Right renal cortex interstitium (tissue), 3 donors: ENCODE measurements around the gene STX7. TPM values are rescaled to one million over a fixed set of nuclear protein-coding genes. Genes with fewer than 3 reads are reported as not detected.

Experiments used
- DNase-seq, 3 donors: peaks; one replicate each; pipeline ENCODE4 v3.0.0-alpha.2; 2013; ENCODE audit warnings: low read depth in 3 of 3, low spot score in 2 of 3
- polyA plus RNA-seq, 3 donors: library from polyadenylated mRNA; unstranded; fragments of 120-200 nt; gene quantifications; one replicate each; pipeline ENCODE4 v1.2.1, GENCODE V29; 2013; ENCODE audit not compliant: insufficient read length in 3 of 3

The STX7 gene
- polyA plus RNA-seq, 3 donors, result 98.2 to 101 (median 99.2) TPM

DNA sequence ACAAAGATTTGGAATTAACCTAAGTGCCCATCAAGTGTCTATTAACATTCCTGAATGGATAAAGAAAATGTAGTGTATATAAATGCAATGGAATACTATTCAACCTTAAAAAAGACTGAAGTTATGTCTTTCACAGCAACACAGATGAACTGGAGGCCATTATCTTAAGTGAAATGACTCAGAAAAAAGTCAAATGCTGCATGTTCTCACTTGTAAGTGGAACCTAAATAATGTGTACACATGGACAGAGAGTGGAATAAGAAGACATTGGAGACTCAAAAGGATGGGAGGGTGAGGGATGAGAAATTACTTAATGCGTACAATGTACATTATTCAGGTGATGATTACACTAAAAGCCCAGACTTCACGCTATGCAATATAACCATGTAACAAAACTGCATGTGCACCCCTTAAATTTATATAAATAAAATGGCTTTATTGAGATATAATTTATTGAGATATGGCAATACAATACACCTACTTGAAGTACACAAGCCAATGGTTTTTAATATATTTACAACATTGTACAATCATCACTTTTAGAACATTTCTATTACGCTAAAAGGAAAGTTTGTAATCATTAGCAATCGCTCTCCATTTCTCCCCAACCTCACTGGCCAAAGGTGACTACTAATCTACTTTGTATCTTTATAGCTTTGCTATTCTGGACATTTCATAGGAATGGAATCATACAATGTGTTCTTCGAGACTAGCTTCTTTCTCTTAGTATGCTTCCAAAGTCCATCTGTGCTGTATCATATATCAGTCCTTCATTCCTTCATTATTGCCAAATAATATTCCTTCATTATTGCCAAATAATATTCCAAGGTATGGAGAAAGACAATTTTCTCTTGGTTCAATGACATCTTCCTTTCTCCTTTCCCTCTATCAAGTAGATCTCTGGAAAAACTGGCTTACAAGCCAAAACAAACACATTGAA, 5.8 kb downstream of the STX7 start:
- DNase-seq, result no peak

DNA sequence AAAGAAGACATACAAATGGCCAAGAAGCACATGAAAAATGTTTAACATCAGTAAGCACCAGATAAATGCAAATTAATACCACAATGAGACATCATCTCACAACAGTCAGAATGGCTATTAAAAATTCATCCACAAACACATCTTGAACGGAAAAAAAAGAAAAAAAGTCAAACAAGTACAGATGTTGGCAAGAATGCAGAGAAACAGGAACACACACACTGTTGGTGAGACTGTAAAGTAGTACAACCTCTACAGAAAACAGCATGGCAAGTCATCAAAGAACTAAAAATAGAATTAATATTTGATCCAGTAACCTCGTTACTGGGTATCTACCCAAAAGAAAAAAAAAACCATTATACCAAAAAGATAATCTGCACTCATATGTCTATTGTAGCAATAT, 6.5 kb downstream of the STX7 start:
- no peak for DNase-seq

DNA sequence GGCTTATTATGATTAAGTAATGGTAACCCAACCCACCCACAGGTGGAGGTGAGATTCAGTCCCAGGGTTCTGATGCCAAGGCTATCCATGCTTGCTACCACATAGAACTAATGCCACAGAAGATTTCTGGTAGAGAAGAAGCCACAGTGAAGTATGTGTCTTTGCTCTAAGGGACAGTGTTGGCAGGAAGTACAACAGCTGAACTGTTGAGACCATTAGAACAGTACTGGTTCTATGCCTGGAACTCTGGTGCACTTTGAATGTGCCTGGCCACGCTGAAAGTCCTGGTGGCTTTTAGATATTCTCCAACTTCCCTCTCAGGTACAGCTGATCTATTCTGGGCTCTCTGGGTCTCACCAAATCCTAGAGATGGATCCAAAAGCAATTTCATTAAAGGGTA, 7.8 kb downstream of the STX7 start:
- no peak for DNase-seq

DNA sequence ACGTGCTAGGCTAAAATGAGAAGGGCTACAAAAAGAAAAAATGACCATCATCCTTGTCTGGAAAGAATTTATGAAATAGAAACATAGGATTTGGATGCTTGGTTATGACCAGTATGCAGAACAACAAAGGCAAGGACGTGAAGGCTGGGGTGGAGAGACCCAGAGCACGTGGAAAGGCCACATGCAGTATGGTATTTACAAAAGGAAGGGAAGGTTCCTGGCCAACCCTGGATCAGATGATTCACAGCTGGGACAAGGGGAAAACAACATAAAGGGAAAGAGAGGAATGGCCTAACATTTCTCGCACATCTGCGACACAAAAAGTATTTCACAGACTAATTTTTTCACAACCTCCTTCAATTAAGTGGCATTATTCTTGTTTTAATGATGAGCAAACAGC, 8.2 kb downstream of the STX7 start:
- DNase-seq, result no peak

DNA sequence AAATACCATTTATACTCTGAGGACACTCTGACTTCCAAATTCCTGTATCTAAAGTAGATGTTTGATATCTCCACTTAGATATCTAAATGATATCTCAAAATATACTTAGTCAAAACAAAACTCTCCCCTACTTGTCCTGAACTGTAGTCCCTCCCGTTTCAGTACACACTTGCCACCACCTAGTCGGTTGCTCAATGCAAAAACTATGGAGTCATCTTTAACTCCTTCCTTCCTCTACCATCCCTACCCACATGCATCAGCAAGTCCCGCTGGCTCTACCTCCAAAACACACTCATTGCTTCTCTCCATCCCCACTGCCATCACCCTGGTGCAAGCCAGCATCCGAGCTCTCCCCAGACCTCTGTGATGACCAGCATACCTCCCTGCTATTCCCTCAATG, 13.2 kb downstream of the STX7 start:
- DNase-seq, result no peak

DNA sequence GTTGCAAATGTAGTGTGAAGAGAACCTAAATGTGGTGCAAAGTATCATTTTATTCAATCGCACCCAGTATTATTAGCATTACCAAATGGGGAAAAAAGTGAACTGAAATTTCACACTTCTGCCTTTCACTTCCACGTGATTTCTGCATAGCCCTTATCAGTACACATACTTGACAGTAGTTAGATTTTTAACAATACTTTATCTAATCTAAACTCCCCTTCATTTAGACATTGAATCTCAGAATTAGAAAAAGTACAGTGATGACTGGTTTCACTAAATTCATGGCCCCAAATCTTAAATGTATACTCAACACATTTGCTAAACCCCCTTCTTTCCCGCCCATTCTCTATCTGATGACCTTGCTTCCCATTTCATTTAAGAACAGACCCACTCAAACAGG, 14.3 kb downstream of the STX7 start:
- no peak for DNase-seq

DNA sequence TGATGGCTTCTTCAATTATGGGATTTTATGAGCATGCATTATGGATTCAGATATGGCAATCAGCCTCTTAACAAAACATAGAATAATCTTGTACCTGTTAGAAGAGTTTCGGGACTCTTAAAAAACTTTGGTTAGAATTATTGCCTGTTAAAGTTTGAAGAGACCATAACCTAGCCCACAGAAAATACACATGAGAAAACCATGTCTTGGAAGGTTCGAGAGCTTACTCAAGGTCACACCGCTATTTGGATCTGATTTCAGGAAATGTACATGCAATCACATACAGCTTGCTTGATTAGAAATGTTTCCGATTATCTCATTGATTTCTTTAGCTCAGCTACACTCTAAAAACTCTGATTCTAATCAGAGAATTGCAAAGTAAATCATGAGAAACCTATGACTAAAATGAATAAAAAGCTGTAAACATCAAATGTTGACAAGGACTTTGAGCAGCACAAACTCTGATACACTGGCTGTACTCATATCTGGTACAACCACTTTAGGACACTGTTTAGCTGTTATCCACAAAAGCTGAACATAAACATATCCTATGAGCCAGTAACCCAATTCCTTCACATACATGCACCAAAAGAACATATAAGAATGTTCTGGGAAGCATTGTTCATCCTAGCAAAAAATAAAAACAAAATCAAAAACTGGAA, 16.3 kb downstream of the STX7 start:
- DNase-seq, result no peak

DNA sequence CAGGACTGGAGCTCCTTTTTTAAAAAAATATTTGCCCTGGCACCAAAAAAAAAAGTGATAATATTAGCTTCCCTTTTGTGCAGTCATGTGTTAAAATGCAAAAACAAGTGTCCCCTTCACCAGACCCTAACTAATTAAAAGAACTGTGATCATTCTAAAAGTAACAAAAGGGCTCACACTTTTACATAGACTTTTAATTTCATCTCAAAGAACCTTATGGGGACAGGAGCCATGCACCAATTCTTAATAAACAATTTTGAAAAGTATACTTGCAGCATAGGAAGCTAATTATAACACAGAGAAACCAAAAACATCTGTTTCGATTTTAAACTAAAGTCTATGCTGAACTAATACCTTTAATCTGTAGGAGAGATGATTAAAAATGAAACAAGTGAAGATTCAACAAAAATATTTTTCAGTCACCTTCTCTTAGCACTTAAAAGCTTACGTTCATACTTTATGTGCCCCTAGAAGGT, 17.3 kb downstream of the STX7 start:
- no peak for DNase-seq

DNA sequence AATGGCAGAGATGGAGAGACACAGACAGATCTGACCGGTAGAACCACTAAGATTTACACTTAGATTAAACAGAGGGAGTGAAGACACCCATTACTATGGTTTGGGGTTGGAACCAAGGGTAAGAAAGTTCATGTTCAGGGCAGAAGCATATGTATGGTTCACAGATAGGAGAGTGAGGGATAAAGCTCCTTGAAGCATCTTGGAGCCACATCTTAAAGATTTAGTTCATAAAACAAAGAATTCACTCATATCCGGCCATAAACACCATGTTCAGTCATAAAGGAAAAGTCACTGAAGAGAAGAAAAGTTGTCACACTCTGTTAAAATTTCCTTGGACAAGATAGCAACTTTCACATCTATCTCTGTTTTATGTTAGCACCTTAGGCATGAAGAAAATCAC, 18.0 kb downstream of the STX7 start:
- no peak for DNase-seq

DNA sequence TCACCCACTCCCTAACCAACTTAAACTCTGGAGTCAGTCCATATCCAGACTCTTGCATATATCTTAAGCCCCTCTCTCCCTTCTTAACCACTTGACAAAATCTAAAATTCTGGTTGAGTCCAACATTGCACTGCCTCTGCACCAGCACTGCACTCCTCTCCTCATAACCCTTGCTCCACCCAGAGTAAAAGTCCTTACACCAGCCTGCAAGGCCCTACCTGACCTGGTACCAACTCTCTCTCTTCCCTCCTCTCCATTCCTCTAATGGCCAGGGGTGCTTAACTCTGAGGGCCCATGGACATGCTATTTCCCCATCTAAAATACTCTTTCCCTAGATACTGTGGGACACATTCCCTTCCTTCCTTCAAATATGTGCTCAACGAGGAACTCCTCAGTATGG, 21.0 kb downstream of the STX7 start:
- DNase-seq, result no peak

DNA sequence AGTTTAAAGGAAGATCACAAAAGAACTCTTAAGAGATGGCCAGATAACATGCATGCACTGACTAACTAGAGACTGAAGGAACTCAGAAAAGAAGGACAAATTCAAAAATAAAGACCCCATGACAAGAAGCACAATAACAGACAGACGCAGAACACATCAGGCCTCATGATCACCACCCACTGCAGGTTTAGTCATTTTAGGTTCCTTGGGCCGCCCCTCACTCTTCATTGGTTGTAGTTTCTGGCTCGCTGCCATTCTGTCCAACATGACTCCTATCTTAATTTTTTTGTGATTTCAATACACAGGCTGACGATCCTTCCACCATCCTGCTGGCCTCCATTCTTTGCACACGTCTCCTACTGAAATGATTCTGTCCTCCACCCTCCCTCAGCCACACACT, 21.6 kb downstream of the STX7 start:
- no peak for DNase-seq

DNA sequence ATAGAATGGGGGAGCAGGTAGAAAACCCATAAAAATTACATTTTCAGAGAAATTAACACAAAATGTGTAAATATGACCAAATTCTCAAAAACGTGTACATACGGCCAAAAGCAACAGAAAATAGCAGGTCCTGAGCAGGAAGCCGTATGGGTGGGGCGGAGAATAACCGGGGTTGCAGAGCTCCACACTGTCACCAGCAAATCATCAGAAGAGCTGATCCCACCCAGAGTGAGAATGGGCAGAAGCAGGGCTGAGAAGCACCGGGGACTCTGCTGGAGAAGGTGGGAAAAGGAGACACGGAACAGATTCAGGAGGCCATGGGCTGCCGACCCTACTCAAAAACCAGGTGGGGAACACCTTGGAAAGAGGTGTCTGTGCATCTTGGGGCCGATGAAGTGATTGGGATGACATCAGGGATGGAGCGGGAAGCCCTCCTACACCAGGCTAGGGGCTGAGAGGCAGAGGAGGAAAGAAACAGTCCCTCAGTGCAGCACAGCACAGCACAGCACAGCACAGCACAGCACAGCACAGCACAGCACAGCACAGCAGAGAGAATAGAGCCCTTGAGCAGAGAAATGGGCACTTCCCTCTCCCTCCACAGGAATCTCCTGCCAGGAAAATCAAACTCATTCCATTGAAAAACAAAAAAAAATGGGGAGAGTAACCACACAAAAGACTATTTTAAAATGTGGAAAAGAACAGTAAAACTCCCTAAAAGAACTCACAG, 22.3 kb downstream of the STX7 start:
- DNase-seq, result no peak

DNA sequence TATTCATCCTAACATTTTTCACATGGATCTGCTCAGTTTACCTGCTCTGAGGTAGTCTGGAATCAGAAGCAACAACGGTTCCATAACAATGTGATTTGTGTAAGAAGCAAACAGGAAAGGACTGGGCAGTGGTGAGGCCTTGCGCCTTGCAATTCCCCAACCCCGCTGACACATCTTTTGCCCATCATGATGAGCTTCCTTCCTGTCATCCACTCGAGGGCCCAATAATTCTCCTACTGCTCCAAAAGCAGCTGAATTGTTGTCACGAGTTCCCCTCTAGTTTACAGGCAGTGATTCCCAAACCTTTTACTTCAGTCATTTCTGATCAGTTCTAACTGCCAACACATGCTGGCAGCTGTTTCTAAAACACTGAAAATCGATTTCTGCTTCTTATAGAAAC, 22.9 kb downstream of the STX7 start:
- no peak for DNase-seq

DNA sequence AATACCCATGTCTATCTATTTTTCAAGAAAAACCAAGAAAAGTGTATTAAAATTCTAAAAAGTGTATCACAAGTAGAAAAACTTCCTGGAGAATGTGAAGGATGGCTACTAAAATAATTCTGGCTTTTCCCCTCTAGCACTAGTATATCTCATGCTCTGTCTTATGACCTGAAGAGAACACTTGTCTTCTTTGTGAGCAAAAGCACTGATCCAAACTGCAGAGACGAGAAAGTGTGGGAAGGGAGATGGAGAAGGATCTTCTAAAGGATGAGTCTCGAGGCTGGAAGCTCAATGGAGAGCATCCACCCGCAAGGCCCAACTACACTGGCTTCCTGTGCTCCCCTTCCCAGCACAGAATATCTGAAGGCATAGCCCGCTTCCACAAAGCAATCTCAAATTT, 23.5 kb downstream of the STX7 start:
- no peak for DNase-seq

DNA sequence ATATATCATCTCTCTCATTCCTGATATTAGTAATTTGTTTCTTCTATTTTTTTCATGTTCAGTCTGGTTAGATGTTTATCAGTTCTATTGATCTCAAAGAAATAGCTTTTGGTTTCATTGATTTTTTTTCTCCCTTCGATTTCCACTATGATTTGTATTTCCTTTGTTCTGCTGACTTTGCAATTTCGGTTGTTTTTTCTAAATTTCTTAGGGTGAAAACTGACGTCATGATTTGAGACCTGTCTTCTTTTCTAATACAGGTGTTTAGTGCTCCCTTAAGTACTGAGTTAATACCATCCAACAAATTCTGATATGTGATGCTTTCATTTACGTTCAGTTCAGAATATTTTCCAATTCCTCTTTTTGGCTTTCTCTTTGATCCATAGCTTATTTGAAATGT, 25.2 kb downstream of the STX7 start:
- DNase-seq, result no peak

DNA sequence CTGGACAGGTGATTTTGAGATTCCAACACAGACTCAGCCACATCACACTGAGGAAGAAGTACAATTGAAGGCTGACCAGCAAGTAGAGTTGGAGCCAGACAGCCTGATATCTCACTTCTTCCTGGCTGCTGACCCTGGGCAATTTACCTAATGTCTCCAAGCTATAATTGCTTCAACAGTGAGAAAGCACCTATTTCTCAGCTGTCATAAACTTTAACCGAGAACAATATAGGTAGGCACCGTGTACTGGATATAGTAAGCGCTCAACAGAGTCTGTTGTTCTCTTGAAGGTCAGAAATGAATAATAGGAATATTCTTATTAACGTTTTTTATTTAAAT, 28.3 kb downstream of the STX7 start:
- DNase-seq, result no peak

DNA sequence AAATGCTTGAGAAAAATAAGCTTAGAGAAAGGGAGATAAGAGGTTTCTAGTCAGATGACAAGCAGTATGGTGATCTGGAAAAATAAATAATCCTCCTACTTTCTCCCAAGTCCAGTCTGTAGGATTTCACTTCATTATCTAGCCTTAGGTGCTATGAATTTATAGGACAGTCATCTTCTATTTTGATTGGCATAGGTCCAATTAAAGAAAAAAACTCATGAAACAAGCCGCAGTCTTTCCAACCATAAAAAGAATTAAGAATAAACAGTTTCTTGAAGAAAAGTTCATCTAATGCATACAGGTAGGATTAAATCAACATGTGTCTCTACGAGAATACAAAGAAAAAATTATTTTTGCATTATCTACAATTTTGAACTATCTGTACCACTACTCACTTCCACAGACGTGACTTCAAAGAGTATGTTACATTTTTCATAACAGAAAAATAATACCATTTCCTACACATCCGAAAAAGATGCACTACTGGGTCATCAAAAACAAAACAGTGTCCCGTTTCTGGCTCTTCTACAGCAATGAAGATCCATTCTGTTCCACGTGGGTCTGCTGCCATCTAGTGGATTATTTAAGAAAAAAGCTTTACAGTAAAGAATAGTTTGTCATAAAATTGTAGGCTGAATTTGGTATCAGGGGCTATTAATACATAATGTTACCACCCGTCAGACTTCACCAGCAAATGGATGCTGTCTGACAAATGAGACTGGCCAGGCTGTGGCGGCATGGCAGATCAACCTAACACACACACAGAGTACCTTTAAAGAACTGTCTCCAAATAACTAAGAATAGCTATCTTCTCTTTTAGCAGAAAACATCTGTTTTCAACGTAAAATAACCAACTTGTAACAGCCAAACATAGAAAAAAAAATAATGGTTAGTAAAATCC, 28.9 kb downstream of the STX7 start:
- DNase-seq, result peak; percentile 56 to 57 (median 56)

DNA sequence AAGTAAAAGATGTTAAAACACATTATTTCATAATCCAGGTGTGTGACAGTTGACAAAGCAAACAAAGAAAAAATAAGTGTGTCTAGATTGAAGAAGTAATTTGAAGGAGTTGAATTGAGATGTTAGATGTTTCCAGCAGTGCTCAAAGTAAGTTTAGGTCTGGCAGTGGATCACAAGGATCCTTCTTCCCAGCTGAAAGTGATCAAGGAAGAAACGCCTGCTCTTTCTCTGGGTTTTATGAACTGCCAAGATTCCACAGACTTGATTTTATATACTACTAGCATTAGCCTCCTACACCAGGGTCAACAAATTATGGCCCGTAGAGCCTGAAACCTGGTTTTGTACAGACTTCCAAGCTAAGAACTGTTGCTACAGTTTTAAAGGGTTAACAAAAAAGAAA, 30.3 kb downstream of the STX7 start:
- peak in 1 of 3 donors; percentile 32 for DNase-seq

DNA sequence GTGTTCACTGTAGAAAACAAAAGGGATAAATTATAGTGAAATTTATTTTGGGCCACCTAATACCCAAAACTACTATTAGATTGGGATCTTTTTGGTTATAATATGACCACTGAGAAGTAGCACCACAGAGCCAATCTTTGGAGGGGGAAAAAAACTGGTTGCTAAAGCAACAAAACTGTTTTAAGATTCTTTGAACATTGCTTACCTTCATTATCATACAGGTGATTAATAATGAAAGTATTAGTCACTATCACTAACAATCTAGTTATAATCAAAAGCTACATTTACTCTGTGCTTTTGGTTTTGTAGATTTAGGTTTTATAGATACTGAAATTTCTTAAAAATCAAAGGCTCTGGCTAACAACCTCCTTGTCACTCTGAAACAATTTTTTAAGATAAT, 31.7 kb downstream of the STX7 start:
- DNase-seq, result no peak

DNA sequence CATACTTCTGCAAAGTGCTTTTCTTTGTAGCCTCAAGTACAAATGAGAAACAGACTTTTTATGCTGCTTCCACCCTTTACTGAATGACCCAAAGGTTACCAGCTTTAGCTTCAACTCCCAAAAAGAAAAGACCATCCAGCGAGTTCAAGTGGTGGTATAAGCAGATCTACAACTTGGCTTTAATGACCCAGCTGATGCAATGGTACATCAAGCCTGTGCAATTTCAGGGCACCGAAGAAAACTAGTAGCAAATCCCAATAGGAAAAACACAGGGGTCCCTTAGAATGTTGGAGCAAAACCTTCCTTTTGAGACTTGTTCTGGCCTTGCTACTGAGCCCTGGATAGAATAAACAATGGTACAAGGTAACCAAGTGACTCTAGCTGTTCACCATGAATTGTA, 33.8 kb downstream of the STX7 start:
- DNase-seq, result no peak

DNA sequence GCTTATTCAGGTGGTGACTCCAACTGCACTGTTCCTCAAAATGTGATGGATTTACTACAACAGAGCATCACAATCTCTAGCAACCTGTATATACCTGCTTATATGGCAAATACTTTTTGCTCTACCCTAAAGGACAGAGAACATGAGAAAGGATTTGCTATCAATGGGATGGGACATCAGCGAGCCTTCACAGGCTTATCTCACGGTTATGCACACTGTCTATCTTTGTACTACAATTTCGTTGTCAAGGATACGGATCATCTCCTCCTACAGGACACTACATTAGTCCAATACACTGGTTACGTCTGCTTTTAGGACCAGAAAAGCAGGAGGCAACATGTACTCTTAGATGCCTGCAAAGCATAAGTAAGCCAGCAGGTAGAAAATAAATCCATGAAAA, 34.2 kb downstream of the STX7 start:
- DNase-seq, result no peak
